Lung (tissue), 12 donors: ENCODE data around the gene MAP3K6. TPM values are rescaled to one million over a fixed set of nuclear protein-coding genes. Genes with fewer than 3 reads are reported as not detected.

Source experiments
- ATAC-seq: fragments of 200-7000 bp; cut with Tn5 transposase; one replicate; pipeline ENCODE4 v1.9.1; 2020; ENCODE audit warnings: moderate number of reproducible peaks; ENCODE audit not compliant: insufficient read depth, low FRiP score
- DNase-seq, 3 donors: peaks; one replicate each; pipeline ENCODE4 v3.0.0-alpha.2; 2013 to 2017
- H3K27ac ChIP-seq, 2 donors: one replicate each; pipeline ENCODE4 v1.5.1; 2013; ENCODE audit warnings: mild to moderate bottlenecking in 2 of 2, moderate library complexity in 2 of 2, control low read depth in 1 of 2, inconsistent platforms in 1 of 2, low read depth in 1 of 2, low read length in 1 of 2
- H3K27me3 ChIP-seq, 3 donors: one replicate each; pipeline ENCODE4 v1.5.1; 2013; ENCODE audit warnings: low read length in 2 of 3; ENCODE audit not compliant: control insufficient read depth in 3 of 3, insufficient read depth in 3 of 3
- H3K36me3 ChIP-seq, 4 donors: one replicate each; pipeline ENCODE4 v1.5.1; 2013; ENCODE audit warnings: low read length in 4 of 4, mild to moderate bottlenecking in 1 of 4, moderate library complexity in 1 of 4; ENCODE audit not compliant: control insufficient read depth in 4 of 4, insufficient read depth in 4 of 4
- H3K4me1 ChIP-seq, 5 donors: one replicate each; pipeline ENCODE4 v1.5.1; 2013; ENCODE audit warnings: low read length in 5 of 5, mild to moderate bottlenecking in 2 of 5, moderate library complexity in 1 of 5; ENCODE audit not compliant: control insufficient read depth in 5 of 5, insufficient read depth in 5 of 5
- H3K4me3 ChIP-seq: one replicate; pipeline ENCODE4 v1.5.1; 2013; ENCODE audit warnings: mild to moderate bottlenecking, control low read depth, moderate library complexity
- H3K9ac ChIP-seq, 2 donors: one replicate each; pipeline ENCODE4 v1.5.1; 2013; ENCODE audit warnings: low read length in 2 of 2, control low read depth in 1 of 2; ENCODE audit not compliant: insufficient read depth in 1 of 2
- H3K9me3 ChIP-seq, 4 donors: one replicate each; pipeline ENCODE4 v1.5.1; 2013; ENCODE audit warnings: low read length in 3 of 4, mild to moderate bottlenecking in 1 of 4, moderate library complexity in 1 of 4; ENCODE audit not compliant: control insufficient read depth in 4 of 4, insufficient read depth in 3 of 4
- CTCF ChIP-seq: IDR thresholded peaks from 2 replicates; pipeline ENCODE4 v1.5.1; 2012; ENCODE audit warnings: mild to moderate bottlenecking; ENCODE audit errors: control extremely low read depth, extremely low read depth
- WGBS, 2 donors: extraction: QIAGEN DNeasy Blood & Tissue Kit; methylation state at CpG; one replicate each; pipeline ENCODE4 v1.1.7; 2013; 5-methylcytosine and 5-hydroxymethylcytosine counted together
- polyA plus RNA-seq, 2 donors: library from polyadenylated mRNA; stranded (reverse); fragments of 200-250 nt; gene quantifications; one replicate each; pipeline ENCODE4 v1.2.1, GENCODE V29; 2013
- total RNA-seq, 2 donors: library from RNA; depleted of rRNA in 1 of 2; stranded (reverse); fragments of >200 nt in 1 of 2; gene quantifications; one replicate each; pipeline ENCODE4 v1.2.1, GENCODE V29; 2014 to 2021
- donor health status: control.
- donor health status: control.
- donor health status: Bipolar disorder and iron deficiency.
- donor health status: healthy.
- donor health status: DM: yes; HTN: yes; CAD: no.

MAP3K6 gene
- total and polyA plus RNA-seq, 4 donors: 17.0 to 96.6 (median 62.8) TPM

DNA sequence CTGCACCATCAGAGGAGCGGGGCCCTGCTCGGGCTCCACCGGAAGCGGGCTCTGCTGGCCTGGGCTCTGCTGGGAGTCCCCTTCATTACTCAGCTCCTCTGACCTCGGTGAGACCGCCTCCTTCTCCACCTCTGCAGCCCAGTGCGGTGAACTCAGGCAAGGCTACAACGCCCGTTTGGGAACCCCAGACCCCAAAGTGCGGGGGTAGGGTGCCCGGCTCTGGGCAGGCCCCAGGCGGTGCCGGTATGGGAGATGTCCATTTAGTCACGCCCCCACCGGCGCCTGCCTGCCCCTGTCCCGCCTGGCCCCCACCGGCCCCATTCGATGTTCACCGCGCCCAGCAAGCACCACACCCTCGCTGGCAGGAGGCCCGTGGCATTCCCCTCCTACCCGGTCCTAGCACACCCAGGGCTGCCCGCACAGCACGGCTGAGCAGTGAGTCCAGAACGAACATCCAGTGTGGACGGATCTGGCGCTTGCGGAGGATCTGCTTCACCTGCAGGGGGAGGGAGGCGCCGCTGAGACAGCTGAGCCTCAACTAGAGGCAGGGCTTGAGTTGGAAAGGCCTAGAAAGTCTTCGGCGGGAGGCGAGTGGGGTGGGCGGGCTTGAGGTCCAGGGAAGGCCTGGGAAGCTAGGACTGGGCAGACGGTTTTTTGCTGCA lies 10.0 kb downstream of the MAP3K6 start:
- H3K27ac ChIP-seq: no peak overlapping the region
- DNase-seq (no peak), ATAC-seq (no peak)
- WGBS, 2 donors: 77 to 79% methylated on average over 37 of the region's 37 CpGs
- no peak overlapping the region for H3K4me3 ChIP-seq
- H3K27me3 ChIP-seq: peaks cover 0 to 2% (median 0%) of the 10 kb centered on the region in 3 donors
- no peaks in the 10 kb centered on the region for H3K9me3 ChIP-seq
- peaks cover 0 to 4% (median 0%) of the 10 kb centered on the region in 5 donors for H3K4me1 ChIP-seq
- no peak overlapping the region for H3K9ac ChIP-seq
- TF ChIP-seq CTCF: no peak
- H3K36me3 ChIP-seq: peaks cover 0 to 71% (median 5%) of the 10 kb centered on the region in 4 donors

- WGBS, 2 donors: 88 to 91% methylated on average over 13 of the region's 13 CpGs
- no peak for DNase-seq
- H3K4me3 ChIP-seq: no peak overlapping the region
Observed at GRCh38 chr1:27356277-27356618, 10.5 kb downstream of the MAP3K6 start.

GRCh38 chr1:27355683-27356082 lies 11.1 kb downstream of the MAP3K6 start:
- H3K9ac ChIP-seq: no peak overlapping the region
- ATAC-seq (no peak), DNase-seq (no peak)
- peaks cover 0 to 3% (median 2%) of the 10 kb centered on the region in 3 donors for H3K27me3 ChIP-seq
- no peaks in the 10 kb centered on the region for H3K9me3 ChIP-seq
- no peak for TF ChIP-seq CTCF
- WGBS, 2 donors: 85 to 88% methylated on average over 5 of the region's 5 CpGs
- no peak overlapping the region for H3K4me3 ChIP-seq
- H3K27ac ChIP-seq: no peak overlapping the region
- H3K36me3 ChIP-seq: peaks cover 0 to 62% (median 5%) of the 10 kb centered on the region in 4 donors
- peaks cover 0 to 12% (median 3%) of the 10 kb centered on the region in 5 donors for H3K4me1 ChIP-seq

More at GRCh38 chr1:27356277-27356618, 10.5 kb downstream of the MAP3K6 start:
- Histone ChIP-seq H3K27ac (no peak overlapping the region), H3K9me3 (no peaks in the 10 kb centered on the region), H3K27me3 (peaks cover 0 to 2% (median 0%) of the 10 kb centered on the region in 3 donors), H3K9ac (no peak overlapping the region), H3K4me1 (peaks cover 0 to 6% (median 3%) of the 10 kb centered on the region in 5 donors), H3K36me3 (peaks cover 0 to 67% (median 5%) of the 10 kb centered on the region in 4 donors)
- TF ChIP-seq CTCF: no peak
- no peak for ATAC-seq
